ENCODE measurements around the gene CHRNG. TPM values are rescaled to one million over a fixed set of nuclear protein-coding genes. Genes with fewer than 3 reads are reported as not detected.

The CHRNG gene
- not detected in 2 replicates for total RNA-seq (2014; rRNA removed; shearing (Covaris generic); ENCODE audit: low replicate concordance)

DNA sequence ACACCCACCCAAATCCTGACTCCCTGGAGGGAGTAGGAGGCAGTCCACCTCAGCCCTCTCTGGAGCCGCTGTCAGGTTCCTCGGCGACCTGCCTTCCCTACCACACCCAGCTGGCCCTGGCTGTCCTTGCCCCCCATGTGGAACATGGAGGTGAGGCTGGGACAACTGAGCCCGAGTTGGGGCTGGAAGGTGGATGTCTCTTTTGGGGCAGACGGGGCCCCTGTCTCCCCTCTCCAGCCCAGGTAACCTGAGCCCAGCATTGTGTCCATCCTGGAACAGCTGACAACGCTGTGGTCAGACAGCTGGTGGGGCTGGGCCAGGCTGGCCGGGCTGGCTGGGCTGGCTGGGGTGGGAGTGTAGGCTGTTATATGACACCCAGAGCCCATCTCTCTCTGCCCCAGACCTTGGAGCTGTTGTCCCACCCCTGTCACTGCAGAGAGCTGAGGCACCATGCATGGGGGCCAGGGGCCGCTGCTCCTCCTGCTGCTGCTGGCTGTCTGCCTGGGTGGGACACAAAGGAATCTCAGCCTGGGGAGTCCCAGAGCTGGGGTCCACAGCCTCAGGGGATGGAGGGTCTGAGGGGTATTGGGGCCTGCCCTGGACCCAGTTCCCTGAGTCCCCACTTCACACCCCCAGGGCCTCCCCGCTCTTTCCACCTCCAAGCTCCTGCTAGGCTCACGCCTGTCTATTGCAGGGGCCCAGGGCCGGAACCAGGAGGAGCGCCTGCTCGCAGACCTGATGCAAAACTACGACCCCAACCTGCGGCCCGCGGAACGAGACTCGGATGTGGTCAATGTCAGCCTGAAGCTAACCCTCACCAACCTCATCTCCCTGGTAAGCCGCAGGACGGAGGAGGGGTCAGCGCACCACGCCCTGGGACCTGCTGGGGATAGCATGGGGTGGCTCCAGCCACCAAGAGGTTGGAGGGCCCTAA, at the start of gene CHRNG:
Gene CHRNG, plus strand, starts transcription at position 395 of the 934 bp plus-strand sequence. Its CDS starts 56 bp downstream, at position 451.
- no peak for DNase-seq (ENCODE audit: low read depth)
- in situ Hi-C loops (cut with HindIII; ENCODE audit: low pct_unique_long_range_greater_than_20kb, low sequenced_read_pairs) = no loop called here

DNA sequence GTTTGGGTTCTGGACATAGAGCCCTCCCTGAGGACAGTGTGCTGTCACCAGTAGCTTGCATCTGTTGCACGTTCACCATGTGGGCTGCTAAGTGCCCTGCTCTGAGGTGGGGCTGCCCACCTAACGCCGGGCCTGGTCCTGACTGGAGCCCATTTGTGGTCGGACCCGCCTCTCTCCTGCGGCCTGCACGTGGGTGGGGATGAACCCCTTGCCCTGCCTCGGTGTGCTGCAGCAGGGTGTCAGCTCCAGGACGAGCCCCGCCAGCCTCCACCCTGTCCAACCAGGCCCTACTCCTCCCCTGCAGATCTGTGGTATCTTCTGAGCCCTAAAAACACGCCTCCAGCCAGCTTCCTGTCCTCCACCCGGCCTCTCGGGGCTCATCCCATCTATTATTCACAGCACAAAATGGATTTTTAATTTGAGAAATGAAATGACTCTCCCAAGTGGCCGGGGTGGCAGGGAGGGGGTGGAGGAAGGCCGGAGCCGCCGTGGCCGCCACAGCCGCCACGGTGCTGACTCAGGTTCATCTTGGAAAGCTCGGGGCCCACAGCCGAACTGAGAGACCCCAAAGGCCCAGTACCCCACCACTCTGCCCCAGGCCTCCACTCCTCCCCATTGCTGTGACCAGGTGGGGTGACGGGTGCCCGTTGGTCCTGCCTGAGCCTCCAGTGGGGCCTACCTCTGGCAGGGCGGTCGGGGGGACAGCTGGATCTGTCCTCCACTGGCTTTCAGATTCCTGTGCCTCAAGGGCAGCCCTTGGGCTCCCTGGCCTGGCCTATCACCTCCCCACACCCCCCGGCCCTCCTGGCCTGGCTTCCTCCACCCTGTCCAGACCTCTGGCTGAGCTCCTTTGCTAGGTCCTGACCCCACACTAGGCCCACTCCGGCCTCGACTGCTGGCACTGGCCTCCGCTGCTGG, 49.0 kb upstream of the CHRNG start:
- no peak for DNase-seq (ENCODE audit: low read depth)
- in situ Hi-C loops (cut with HindIII; ENCODE audit: low pct_unique_long_range_greater_than_20kb, low sequenced_read_pairs) = no loop called here

DNA sequence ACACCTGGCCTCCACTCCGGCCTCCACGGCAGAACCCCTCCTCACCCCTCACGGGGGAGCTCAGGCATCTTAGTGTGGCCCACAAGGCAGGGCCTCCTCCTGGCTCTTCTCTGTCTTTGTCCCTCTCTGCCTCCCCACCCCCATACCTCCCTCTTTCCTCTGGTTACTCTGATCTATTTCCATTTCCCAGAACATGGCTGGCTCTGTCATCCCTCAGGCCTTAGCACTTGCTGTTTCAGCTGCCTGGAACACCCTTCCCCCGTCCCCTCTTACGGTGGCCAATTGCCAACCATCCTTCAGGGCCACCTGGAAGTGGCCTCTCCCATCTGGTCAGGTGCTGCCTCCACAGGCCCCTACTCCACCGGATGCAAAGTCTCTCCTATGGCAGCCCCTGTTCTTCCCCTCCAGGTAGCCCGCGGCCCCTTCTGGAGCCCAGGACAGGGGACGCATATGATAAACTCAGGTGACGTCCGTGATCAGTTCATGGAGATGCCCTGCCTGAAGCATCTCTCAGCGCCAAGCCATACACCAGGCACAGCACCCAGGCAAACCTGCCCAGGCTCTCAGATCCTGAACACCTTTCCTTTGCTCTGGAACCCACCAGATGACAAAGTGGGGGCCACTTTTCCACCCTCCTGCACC, 48.2 kb upstream of the CHRNG start:
- DNase-seq (ENCODE audit: low read depth) = no peak
- in situ Hi-C loops (cut with HindIII; ENCODE audit: low pct_unique_long_range_greater_than_20kb, low sequenced_read_pairs) = no loop called here

DNA sequence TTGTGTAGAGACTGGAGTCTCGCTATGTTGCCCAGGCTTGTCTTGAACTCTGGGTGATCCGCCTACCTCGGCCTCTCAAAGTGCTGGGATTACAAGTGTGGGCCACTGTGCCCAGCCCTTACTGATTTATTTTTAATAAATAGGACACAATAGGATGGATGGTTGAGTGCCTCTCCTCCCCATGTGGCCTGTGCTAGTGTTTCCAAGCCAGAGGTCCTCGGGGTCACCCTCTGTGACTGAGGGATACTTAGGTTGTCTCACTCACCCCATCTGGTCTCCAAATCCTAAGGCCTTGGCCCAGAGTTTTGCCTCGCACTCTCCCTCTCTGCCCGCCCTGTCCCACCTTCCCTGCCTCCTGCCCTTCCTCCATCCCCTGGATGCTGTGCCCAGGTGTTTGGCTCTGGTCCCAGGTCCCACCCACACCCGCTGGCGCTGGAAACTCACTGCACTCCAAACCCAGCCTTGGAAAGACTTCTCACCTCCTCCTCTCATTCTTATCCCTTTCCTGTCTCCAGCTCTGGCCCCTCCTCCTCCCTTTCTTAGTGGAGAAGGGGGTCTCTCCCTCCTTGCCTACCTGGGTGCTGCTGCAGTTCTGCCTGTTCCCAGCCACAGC, 47.1 kb upstream of the CHRNG start:
- DNase-seq (ENCODE audit: low read depth) = no peak
- in situ Hi-C loops (cut with HindIII; ENCODE audit: low pct_unique_long_range_greater_than_20kb, low sequenced_read_pairs) = no loop called here

DNA sequence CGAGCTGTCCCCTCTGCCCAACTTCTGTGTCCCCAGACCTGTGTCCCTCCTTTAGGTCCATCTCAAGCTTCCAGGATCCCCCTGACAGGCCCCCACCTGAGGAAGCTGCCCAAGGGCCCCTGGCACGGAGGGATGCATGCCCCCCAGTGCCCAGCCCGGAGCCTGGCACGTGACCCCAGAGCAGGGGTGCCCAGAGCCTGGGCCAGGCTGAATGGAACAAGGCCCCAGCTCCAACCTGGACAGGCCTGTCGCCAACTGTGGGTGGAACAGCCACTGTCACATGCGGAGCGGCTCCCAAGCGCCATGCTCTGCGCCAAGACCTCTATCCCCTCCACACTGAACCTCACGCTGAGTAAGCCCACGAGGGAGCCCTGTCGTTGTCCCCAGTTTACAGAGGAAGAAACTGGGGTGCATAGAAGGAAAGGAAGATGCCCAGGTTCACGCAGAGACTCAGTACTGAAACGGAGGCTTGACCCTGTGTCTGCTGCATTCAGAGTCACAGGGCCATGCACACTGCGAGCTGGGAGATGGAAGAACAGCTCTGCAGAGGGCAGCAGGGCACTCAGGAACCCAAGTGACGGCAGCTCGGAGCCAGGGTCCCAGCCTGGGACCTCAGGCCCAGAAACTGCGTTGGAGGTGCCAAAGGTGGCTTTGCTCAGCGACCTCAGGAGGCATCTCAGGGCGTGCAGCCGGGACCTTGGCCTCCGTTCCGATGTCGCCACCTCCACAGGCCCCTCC, 46.4 kb upstream of the CHRNG start:
- in situ Hi-C loops (cut with HindIII; ENCODE audit: low pct_unique_long_range_greater_than_20kb, low sequenced_read_pairs) = no loop called here
- DNase-seq (ENCODE audit: low read depth) = no peak

- DNase-seq (ENCODE audit: low read depth) = no peak
- in situ Hi-C loops (cut with HindIII; ENCODE audit: low pct_unique_long_range_greater_than_20kb, low sequenced_read_pairs) = no loop called here
Measured at GRCh38 chr2:232493701-232494474, 45.6 kb upstream of the CHRNG start.

GRCh38 chr2:232494542-232494941, 45.0 kb upstream of the CHRNG start:
- in situ Hi-C loops (cut with HindIII; ENCODE audit: low pct_unique_long_range_greater_than_20kb, low sequenced_read_pairs) = no loop called here
- DNase-seq (ENCODE audit: low read depth) = no peak

- in situ Hi-C loops (cut with HindIII; ENCODE audit: low pct_unique_long_range_greater_than_20kb, low sequenced_read_pairs) = no loop called here
- no peak for DNase-seq (ENCODE audit: low read depth)
Measured at GRCh38 chr2:232495292-232495691, 44.2 kb upstream of the CHRNG start.

DNA sequence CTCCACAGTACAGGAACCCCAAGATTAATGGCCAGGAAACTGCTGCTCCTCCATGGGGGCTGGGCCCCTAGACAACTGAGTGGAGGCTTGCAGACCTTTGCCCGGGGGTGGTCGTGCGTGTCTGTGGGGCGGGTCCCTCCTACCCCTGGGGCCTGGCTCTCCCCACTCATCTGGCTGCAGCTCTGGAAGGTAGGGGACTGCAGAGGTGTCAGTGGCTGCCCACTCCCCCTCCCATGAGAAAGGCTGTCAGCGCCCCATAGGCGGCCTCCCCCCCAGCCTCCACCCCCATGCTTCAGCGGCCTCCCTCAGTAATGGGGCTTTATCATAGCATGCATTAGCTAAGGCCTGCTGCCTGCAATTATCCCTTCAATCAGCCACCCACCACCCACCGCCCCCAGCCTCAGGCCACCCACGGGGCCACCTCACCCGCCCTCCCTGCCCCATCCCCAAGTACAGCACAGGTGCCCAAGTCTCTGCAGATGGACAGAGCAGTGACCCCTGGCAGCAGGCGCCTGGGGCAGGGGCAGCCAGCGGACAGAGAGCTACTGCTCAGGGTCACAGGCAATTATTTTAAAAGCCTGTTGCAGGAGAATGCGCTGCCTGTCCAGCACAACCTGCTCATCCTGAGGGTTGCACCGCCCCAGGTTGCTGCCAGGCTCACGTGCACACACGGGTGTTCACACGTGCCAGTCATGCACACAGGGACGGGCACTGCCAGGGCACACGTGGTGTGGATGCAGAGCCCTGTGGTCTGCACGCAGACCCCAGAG, 42.8 kb upstream of the CHRNG start:
- in situ Hi-C loops (cut with HindIII; ENCODE audit: low pct_unique_long_range_greater_than_20kb, low sequenced_read_pairs) = no loop called here
- no peak for DNase-seq (ENCODE audit: low read depth)

DNA sequence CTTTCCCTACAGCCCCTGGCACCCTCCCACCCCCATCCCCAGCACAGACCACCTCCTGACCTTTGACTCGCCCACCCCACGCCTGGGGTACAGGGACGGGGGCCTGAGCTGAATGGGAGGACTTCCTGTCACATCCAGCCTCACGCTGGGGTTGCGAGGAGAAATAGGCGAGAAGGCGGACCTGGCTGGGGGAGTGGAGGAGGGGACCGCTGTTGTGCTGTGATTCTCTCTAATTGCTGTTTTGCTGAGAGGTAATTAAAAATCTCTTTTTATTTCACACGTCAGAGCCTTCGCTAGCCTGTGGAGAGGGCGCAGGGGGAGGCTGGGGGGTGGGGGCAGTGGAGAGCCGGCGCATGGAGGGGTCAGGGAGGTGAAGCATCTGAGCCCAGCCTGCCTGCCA, 42.1 kb upstream of the CHRNG start:
- DNase-seq (ENCODE audit: low read depth) = no peak
- in situ Hi-C loops (cut with HindIII; ENCODE audit: low pct_unique_long_range_greater_than_20kb, low sequenced_read_pairs) = no loop called here

DNA sequence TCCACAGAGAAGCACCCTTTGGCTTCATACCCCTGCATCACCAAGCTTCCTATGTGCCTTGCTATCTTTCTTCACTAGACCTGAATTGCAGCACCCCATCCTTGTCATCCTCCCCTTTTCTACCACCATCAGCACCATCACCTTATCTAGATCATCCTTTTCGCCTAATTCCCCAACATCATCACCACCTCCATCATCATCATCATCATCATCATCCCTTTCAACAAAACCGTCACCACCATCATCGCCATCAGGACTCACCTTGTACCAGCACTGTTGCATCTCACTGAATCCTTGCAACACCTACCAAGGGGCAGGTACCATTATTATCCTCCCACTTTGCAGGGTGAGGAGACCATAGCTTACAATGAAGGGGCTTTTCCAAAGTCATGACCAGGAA, 41.0 kb upstream of the CHRNG start:
- no peak for DNase-seq (ENCODE audit: low read depth)
- in situ Hi-C loops (cut with HindIII; ENCODE audit: low pct_unique_long_range_greater_than_20kb, low sequenced_read_pairs) = no loop called here

- no peak for DNase-seq (ENCODE audit: low read depth)
- in situ Hi-C loops (cut with HindIII; ENCODE audit: low pct_unique_long_range_greater_than_20kb, low sequenced_read_pairs) = no loop called here
Measured at GRCh38 chr2:232501331-232501771, 38.1 kb upstream of the CHRNG start.

DNA sequence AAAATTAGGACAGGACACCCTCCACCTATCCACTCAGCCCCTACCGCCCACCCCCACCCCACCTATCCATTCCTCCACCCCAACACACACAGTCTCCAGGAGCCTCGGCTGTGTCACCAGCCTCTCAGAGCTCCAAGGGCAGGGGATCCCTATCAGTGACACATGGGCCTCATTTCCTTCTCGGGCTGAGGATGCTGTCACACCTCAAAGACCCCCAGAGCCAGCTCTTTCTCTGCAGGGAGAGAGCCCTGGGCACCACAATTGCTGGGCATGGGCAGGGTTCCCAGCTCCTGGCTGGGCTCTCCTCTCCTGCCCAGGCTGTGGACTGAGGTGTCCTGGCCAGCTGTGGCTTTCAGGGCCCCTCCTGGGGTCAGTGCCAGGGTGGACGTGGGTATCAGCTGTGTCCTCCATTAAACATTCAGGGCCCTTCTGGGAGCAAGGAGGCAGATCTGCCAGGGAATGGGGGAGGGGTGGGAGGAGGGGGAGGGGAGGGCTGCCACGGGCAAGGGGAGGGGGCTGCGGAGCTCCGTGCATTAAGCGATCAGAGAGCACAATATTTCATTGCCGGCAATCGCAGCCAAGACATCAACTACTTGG, 37.6 kb upstream of the CHRNG start:
- DNase-seq (ENCODE audit: low read depth) = no peak
- in situ Hi-C loops (cut with HindIII; ENCODE audit: low pct_unique_long_range_greater_than_20kb, low sequenced_read_pairs) = no loop called here

- no peak for DNase-seq (ENCODE audit: low read depth)
- in situ Hi-C loops (cut with HindIII; ENCODE audit: low pct_unique_long_range_greater_than_20kb, low sequenced_read_pairs) = no loop called here
Measured at GRCh38 chr2:232502511-232502910, 37.0 kb upstream of the CHRNG start.

DNA sequence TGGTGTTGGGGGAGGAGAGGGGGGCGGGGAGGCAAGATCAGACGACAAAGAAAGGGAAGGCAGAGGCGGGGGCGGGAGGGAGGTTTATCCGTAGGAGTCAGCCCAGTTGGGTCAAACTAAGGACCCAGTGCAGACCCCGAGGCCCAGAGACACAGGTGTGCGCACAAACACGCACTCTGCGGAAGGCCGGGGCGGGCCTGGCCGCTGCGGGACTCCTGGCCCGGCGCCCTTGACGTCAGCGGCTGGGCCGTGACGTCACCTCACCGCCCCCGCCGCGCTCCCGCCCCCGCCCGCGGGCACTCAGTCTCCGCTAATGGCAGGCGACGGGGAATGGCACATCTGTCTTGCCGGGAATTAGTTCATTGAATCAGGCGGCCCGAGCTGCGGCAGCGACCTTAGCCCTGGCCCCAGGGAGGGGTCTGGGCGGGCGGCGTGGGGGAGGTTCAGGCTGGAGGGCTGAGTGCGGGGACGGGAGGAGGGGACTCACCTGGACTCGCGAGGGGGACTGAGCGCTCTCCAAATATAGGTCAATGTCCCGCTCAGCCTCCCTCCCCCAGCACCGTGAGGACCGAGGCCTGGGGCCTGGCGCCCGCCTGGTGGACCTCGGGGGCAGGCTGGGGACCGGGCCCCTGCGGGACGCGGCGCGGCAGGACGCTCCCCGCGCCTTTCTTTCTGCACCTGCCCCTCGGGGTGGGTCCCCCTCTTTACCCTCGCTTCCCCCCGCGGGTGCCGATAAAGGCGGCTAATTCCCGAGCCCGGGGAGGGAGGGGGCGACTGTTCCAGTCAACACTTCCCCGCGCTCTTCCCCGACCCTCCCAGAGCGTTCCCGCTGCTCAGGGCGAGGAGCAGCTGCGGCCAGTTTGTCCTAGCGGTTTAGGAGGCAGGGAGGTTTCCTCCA, 36.3 kb upstream of the CHRNG start:
- DNase-seq (ENCODE audit: low read depth) = no peak
- in situ Hi-C loops (cut with HindIII; ENCODE audit: low pct_unique_long_range_greater_than_20kb, low sequenced_read_pairs) = no loop called here
